Effector memory CD8-positive, alpha-beta T cell (primary cell): ENCODE data around the gene CYS1.
A peak's percentile ranks its signal among the peaks of the same experiment; 100 is the strongest.
"Not testable (repeated sequence)": the region's sequence is repeated elsewhere in the genome, so short reads cannot be mapped to it uniquely, and the experiment has no call there.

ENCODE experiments used
- ATAC-seq: fragments of 150-1000 bp; cut with Tn5 transposase; replicated peaks from 2 replicates; pipeline ENCODE4 v1.10.0; 2021; ENCODE audit warnings: mild to moderate bottlenecking, moderate library complexity
- DNase-seq, 3 experiments: peaks; one replicate each; pipeline ENCODE4 v3.0.0; 2021
- H3K27ac Mint-ChIP-seq, 2 donors: one replicate each; pipeline ENCODE4 v1.8.0; 2022; ENCODE audit warnings: mild to moderate bottlenecking in 2 of 2, mixed read lengths in 2 of 2, moderate library complexity in 2 of 2
- H3K27me3 Mint-ChIP-seq, 2 donors: one replicate each; pipeline ENCODE4 v1.8.0; 2022; ENCODE audit warnings: mixed read lengths in 2 of 2
- H3K36me3 Mint-ChIP-seq: one replicate; pipeline ENCODE4 v1.8.0; 2022; ENCODE audit warnings: mild to moderate bottlenecking, moderate library complexity, mixed read lengths; ENCODE audit not compliant: insufficient read depth
- H3K4me1 Mint-ChIP-seq, 2 donors: one replicate each; pipeline ENCODE4 v1.8.0; 2022; ENCODE audit warnings: low read depth in 2 of 2, mixed read lengths in 2 of 2
- H3K4me3 Mint-ChIP-seq, 2 donors: one replicate each; pipeline ENCODE4 v1.8.0; 2022; ENCODE audit warnings: mild to moderate bottlenecking in 2 of 2, mixed read lengths in 2 of 2, moderate library complexity in 2 of 2
- H3K9me3 Mint-ChIP-seq, 2 donors: one replicate each; pipeline ENCODE4 v1.8.0; 2022; ENCODE audit warnings: mixed read lengths in 2 of 2

CYS1 gene

DNA sequence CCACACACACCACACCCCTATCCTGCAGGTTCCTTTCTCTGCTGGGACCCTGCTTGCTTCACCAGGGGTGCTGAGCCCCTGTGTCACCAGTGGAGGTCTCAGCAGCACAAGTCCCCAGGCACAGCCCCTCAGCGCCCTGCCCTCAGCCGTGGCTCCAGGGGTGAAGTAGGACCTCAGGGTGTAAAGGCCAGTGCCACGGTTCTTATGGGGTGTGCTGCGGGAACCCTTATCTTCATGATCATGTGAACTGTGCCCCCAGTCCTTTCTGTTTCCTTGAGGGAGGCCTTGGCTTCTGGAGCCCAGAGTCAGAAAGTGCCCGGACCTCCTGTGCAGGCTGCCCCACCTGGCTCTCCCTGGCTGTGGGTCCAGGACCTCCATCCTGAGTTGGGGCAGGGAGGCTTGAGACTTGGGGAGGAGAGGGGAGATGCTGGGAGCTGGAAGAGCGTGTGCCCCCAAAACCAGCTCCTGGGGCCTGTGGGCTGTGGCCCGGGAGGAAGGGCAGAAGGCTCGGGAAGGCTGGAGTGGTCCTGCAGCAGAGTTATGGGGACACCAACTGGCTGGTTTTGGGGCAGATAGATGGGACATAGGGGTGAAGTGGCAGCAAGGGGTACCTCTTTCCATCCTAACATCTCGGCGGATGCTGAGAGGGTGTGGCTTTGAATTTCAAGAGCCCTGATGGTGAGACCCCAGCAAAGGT lies 57.1 kb downstream of the CYS1 start:
- peaks cover 0 to 11% of the 10 kb centered on the region in 2 donors for H3K27me3 Mint-ChIP-seq
- no peak overlapping the region for H3K4me3 Mint-ChIP-seq
- peaks cover 2% of the 10 kb centered on the region for H3K36me3 Mint-ChIP-seq
- no peak for ATAC-seq
- no peaks in the 10 kb centered on the region for H3K9me3 Mint-ChIP-seq
- H3K27ac Mint-ChIP-seq: no peak overlapping the region
- no peak for DNase-seq
- peaks cover 0 to 4% of the 10 kb centered on the region in 2 donors for H3K4me1 Mint-ChIP-seq

GRCh38 chr2:10022445-10022844 lies 57.8 kb downstream of the CYS1 start:
- H3K36me3 Mint-ChIP-seq: peaks cover 2% of the 10 kb centered on the region
- peaks cover 0 to 4% of the 10 kb centered on the region in 2 donors for H3K4me1 Mint-ChIP-seq
- no peak overlapping the region for H3K4me3 Mint-ChIP-seq
- ATAC-seq: no peak
- peaks cover 0 to 11% of the 10 kb centered on the region in 2 donors for H3K27me3 Mint-ChIP-seq
- H3K27ac Mint-ChIP-seq: no peak overlapping the region
- no peaks in the 10 kb centered on the region for H3K9me3 Mint-ChIP-seq
- DNase-seq: no peak

DNA sequence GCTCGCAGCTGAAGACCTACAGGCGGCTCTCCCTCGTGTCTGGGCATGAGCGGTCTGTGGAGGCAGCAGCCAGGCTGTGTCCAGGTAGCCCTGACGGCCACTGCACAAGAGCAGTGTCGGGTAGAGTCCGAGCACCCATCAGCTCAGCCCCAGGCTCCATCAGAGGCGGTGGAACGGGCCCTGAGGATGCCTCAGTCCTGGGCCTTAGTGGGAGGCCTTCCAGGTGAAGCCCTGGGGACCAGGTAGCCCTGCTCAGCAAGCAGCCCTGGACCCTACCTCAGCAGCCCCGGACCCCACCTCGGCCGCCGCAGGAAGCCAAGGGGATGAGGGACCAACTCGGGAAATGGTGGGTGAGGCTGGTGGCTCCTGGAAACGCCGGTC lies 58.2 kb downstream of the CYS1 start:
- ATAC-seq (no peak), DNase-seq (no peak)
- Mint-ChIP-seq H3K27ac (no peak overlapping the region), H3K9me3 (no peaks in the 10 kb centered on the region), H3K36me3 (peaks cover 2% of the 10 kb centered on the region), H3K27me3 (peaks cover 0 to 11% of the 10 kb centered on the region in 2 donors), H3K4me1 (peaks cover 0 to 1% of the 10 kb centered on the region in 2 donors), H3K4me3 (no peak overlapping the region)

DNA sequence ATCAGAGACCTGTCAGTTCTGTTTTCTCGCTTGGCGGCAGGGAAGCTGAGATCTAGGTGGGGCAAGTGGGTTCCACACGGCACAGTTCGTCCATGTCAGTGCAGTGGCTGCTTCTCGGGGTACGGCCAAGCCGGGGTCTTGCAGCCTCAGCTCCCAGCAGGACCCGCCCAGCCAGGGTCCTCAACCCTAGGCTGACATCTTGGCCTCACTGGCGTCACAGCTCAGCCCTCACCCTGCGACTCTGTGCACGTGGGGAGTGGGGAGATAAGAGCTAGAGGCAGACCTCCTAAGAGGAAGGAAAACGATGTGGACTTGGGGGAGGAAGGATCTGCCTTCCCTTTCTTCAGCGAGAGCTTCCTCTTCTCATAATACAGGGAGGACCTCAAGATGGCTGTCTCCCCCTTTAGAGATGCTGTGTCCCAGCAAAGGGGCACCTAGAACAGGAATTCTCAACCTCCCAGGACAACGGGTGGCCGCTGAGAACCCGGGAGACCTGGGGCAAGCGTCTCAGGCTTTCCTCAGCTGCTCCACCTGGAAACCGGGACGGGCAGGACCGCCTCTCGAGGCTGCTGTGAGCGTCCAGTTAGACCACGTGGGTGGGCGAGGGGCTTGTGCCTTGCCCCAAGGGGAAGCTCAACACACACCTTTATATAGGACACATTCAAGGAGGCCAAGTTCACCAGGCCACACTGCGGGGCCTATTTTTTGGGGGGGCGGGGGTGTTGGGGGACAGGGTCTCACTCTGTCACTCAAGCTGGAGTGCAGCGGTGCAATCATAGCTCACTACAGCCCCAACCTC lies 60.4 kb downstream of the CYS1 start:
- DNase-seq: no peak
- Mint-ChIP-seq H3K36me3 (no peaks in the 10 kb centered on the region), H3K4me3 (no peak overlapping the region), H3K27me3 (peaks cover 0 to 11% of the 10 kb centered on the region in 2 donors), H3K4me1 (peaks cover 0 to 1% of the 10 kb centered on the region in 2 donors), H3K27ac (peak overlapping the region in 1 of 2 donors; percentile 36), H3K9me3 (no peaks in the 10 kb centered on the region)
- ATAC-seq: no peak

- Mint-ChIP-seq H3K4me3 (no peak overlapping the region), H3K36me3 (no peaks in the 10 kb centered on the region), H3K4me1 (peaks cover 0 to 1% of the 10 kb centered on the region in 2 donors), H3K27ac (peak overlapping the region in 1 of 2 donors; percentile 36), H3K27me3 (peaks cover 0 to 11% of the 10 kb centered on the region in 2 donors), H3K9me3 (no peaks in the 10 kb centered on the region)
- DNase-seq (no peak), ATAC-seq (no peak)
These were observed 61.0 kb downstream of the CYS1 start for GRCh38 chr2:10019174-10019573.

DNA sequence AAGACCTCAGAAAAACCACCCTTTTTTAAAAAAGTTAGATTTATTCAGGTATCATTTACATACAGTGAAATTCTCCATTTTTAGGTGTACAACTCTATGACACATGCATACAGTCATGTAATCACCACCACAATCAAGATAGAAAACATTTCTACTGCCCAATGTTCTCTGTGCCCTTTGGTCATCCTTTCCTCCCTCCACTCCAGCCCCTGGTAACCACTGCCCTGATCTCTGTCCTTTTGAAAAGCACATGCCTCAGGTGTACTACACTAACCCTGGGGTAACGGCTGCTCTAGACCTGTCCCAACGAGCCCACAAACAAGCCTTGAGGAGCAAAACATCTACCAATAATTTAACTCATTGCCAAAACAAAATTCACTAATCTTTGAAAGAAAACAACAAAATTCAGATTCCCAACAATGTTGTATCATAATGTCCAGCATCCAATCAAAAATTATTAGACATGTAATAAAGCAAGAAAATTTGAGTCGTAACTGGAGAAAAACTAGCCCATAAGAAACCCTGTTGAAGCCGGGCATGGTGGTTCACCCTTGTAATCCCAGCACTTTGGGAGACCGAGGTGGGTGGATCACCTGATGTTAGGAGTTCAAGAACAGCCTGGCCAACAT lies 62.8 kb downstream of the CYS1 start:
- H3K36me3 Mint-ChIP-seq: no peaks in the 10 kb centered on the region
- H3K27me3 Mint-ChIP-seq: peaks cover 0 to 11% of the 10 kb centered on the region in 2 donors
- peaks cover 0 to 1% of the 10 kb centered on the region in 2 donors for H3K4me1 Mint-ChIP-seq
- H3K27ac Mint-ChIP-seq: no peak overlapping the region
- no peaks in the 10 kb centered on the region for H3K9me3 Mint-ChIP-seq
- H3K4me3 Mint-ChIP-seq: no peak overlapping the region
- DNase-seq (no peak), ATAC-seq (no peak)

DNA sequence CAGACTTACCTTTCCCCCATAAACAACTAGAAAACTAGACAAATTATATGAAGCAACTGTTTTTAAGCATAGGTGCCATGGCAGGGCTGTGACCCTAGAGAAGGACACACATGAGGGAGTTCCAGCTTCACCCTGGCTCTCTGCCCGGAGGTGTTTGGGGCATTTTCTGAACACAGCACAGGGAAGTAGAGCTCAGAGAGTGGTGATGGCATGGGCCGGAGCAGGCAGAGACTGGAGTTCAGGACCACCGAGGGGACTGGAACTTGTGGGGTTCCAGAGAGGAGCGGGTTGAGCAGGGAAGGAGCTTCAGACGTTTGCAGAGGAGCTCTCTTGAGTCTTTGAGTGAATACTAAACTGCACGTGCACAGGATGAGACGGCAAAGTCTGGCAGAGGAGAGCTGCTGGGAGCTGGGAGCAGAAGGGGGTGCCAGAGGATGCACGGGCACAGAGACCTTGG lies 63.4 kb downstream of the CYS1 start:
- no peak overlapping the region for H3K4me3 Mint-ChIP-seq
- peaks cover 0 to 11% of the 10 kb centered on the region in 2 donors for H3K27me3 Mint-ChIP-seq
- DNase-seq: no peak
- no peaks in the 10 kb centered on the region for H3K9me3 Mint-ChIP-seq
- H3K36me3 Mint-ChIP-seq: no peaks in the 10 kb centered on the region
- H3K4me1 Mint-ChIP-seq: peaks cover 0 to 1% of the 10 kb centered on the region in 2 donors
- ATAC-seq: no peak
- peak overlapping the region in 1 of 2 donors; percentile 29 for H3K27ac Mint-ChIP-seq

DNA sequence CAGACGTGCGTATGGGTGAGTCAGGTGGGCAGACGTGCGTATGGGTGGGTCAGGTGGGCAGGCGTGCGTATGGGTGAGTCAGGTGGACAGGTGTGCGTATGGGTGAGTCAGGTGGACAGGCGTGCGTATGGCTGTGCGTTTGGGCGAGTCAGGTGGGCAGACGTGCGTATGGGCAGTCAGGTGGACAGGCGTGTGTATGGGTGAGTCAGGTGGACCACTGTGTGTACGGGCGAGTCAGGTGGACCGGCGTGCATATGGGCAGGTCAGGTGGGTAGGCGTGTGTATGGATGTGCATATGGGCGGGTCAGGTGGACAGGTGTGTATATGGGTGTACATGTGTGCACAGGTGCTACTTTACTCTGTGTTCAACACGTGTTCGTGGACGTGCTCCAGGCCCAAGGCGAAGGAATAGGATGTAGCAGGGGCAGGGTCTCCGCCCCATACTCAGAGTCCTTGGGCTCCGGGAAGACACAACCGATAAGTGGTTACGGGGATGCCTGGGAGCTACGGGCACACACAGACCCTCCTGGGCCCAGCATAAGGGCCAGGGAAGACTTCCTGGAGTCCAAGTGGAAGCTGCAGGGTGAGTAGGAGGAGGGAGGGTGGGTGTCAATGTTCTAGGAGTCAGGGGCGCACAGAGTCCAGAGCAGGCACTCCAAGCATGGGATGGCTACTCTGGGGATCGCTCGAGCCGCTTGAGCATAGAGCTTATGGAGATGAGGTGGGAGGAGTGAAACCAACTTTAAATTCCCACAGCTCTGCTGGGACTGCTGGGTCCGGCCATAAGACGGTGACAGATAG lies 64.0 kb downstream of the CYS1 start:
- peaks cover 0 to 11% of the 10 kb centered on the region in 2 donors for H3K27me3 Mint-ChIP-seq
- no peaks in the 10 kb centered on the region for H3K36me3 Mint-ChIP-seq
- no peak overlapping the region for H3K4me3 Mint-ChIP-seq
- no peaks in the 10 kb centered on the region for H3K9me3 Mint-ChIP-seq
- H3K27ac Mint-ChIP-seq: peak overlapping the region in 1 of 2 donors; percentile 29
- H3K4me1 Mint-ChIP-seq: peaks cover 0 to 1% of the 10 kb centered on the region in 2 donors
- ATAC-seq (no peak), DNase-seq (no peak)

- H3K27ac Mint-ChIP-seq, DNase-seq, H3K36me3 Mint-ChIP-seq, H3K4me3 Mint-ChIP-seq, ATAC-seq, H3K4me1 Mint-ChIP-seq, H3K9me3 Mint-ChIP-seq: not testable (repeated sequence)
- H3K27me3 Mint-ChIP-seq: peaks cover 0 to 11% of the 10 kb centered on the region in 2 donors
These were observed 64.7 kb downstream of the CYS1 start for GRCh38 chr2:10015376-10015989.

- H3K4me1 Mint-ChIP-seq: peaks cover 0 to 1% of the 10 kb centered on the region in 2 donors
- no peak for ATAC-seq
These were observed 65.6 kb downstream of the CYS1 start for GRCh38 chr2:10014418-10015190.

DNA sequence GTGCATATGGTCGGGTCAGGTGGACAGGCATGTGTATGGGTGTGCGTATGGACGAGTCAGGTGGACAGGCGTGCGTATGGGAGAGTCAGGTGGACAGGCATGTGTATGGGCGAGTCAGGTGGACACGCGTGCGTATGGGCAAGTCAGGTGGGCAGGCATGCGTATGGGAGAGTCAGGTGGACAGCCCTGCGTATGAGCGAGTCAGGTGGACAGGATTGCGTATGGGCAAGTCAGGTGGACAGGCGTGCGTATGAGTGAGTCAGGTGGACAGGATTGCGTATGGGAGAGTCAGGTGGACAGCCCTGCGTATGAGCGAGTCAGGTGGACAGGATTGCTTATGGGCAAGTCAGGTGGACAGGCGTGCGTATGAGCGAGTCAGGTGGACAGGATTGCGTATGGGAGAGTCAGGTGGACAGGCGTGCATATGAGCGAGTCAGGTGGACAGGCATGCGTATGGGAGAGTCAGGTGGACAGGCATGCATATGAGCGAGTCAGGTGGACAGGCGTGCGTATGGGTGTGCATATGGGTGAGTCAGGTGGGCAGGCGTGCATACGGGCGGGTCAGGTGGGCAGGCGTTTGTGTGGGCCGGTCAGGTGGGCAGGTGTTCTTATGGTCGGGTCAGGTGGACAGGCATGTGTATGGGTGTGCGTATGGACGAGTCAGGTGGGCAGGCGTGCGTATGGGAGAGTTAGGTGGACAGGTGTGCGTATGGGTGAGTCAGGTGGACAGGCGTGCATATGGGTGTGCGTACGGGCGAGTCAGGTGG lies 66.4 kb downstream of the CYS1 start:
- not testable (repeated sequence) for ATAC-seq, H3K27ac Mint-ChIP-seq, H3K27me3 Mint-ChIP-seq, H3K4me3 Mint-ChIP-seq, H3K36me3 Mint-ChIP-seq, H3K4me1 Mint-ChIP-seq, H3K9me3 Mint-ChIP-seq, DNase-seq

More at GRCh38 chr2:10014418-10015190, 65.6 kb downstream of the CYS1 start:
- Mint-ChIP-seq H3K4me3 (no peak overlapping the region), H3K9me3 (no peaks in the 10 kb centered on the region), H3K27ac (no peak overlapping the region), H3K27me3 (peaks cover 0 to 8% of the 10 kb centered on the region in 2 donors), H3K36me3 (no peaks in the 10 kb centered on the region)
- DNase-seq: no peak
